Measurements from ENCODE around the gene DBNDD1.
"Not testable (repeated sequence)": the region's sequence is repeated elsewhere in the genome, so short reads cannot be mapped to it uniquely, and the experiment has no call there.

Gene DBNDD1

GRCh38 chr16:89986600-89986999, 32.7 kb downstream of the DBNDD1 start:
- DNase-seq: no peak

DNA sequence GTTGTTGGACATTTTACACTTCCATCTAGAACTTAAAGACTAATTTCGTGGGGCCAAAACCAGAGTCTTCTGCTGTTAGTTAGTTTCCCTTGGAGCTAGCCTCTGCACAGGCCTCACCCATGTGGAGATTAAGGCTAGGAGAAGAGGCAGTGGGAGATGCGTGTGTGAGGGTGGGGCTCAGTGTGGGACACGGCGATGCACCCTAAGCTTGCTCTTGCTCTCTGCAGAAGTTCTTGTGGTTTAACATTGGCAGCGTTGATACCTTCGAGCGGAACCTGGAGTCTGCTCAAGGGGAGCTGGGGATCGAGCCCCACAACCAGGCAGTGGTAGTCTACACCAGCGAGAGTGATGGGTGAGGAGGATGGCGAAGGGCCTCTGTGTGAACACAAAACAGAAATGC, 34.0 kb downstream of the DBNDD1 start:
- no peak for DNase-seq

GRCh38 chr16:89984216-89984615, 35.0 kb downstream of the DBNDD1 start:
- no peak for DNase-seq

DNA sequence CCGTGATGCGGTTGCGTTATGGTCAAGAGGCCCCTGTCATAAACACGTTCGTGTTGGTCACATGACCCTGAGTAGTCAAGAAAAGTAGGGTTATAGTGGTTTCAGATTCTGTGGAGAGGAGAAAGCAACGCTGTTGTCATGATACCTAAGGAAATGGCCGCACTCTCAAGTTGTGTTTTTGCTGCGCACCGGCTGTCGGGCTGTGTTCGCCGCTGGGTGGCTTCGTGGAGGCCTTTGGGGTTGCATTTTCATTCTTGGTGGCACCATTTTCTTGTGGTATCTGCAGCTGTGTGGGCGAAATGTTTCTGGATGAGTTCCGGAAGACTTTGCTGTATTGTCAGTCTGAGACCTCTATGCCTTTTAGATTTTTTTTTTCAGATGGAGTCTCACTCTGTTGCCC, 35.7 kb downstream of the DBNDD1 start:
- no peak for DNase-seq

GRCh38 chr16:89982318-89982717, 36.9 kb downstream of the DBNDD1 start:
- no peak for DNase-seq

DNA sequence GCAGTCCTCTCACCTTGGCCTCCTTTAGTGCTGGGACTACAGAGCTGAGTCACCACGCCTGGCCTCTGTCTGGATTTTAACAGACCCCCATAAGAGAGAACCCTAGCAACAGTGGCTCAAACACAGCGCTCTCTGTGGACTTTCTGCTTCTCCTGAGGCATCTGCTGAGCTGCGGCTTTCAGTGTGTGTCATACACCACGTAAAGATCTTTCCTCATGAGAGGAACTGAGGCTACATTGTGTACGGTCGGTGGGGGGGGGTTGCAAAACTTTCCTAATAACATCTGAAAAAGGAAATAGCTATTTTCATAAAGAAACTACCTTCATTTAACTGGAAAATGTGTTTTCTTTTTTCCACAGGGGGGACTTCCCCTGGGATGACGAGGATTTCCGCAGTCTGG, 37.8 kb downstream of the DBNDD1 start:
- DNase-seq: no peak

- DNase-seq: no peak
Measured at GRCh38 chr16:89974870-89975269, 44.4 kb downstream of the DBNDD1 start.

- DNase-seq: no peak
Measured at GRCh38 chr16:89973654-89974335, 45.5 kb downstream of the DBNDD1 start.

- no peak for DNase-seq
Measured at GRCh38 chr16:89973235-89973634, 46.0 kb downstream of the DBNDD1 start.

DNA sequence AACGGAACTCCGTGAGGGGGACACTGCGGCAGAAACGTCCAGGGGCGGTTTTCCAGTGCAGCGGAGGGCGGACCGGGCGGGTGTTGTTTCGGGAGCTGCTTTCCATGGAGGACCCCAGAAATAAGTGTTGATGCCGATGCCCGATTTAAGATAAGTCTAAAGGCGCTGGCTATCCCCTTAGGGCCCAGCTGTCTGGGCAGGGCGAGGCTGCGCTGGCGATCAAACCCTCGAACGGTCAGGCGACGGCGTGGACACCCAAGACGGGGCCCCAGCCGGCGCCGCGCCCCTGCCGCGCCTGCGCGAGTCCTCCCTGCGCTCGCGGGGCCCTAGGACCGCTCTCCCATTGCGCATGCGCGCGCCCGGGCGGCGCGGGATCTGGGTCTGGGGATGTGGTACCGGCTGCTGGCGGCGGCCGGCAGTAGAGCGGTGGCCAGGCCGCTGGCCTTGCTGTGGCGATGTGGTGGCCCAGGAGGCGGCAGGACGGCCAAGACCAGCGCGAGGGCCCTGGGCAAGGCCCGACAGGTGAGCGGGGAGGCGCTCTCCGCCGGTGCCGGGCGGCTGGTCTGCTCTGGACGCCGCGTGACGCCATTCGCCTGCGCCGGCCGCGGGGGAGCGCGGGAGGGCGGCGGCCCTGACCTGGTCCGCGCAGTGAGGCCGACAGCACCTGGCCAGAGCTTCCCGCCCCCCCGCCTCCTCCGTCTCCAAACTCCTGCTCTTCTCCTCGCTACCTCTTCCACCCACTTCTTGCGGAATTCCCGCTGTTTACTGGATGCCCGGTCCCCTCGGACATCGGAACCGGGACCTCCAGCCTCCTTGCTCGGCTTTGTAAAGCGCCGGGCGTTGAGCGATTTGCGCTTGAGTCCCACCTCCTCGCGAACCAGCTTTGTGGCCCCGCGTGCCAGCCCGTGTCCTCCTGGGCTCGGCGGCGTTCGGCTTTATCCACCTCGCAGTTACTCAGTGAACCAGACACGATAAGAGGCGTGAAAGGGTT, 46.7 kb downstream of the DBNDD1 start:
- DNase-seq: peak; percentile 76

GRCh38 chr16:89971495-89972243, 47.6 kb downstream of the DBNDD1 start:
- DNase-seq: no peak

DNA sequence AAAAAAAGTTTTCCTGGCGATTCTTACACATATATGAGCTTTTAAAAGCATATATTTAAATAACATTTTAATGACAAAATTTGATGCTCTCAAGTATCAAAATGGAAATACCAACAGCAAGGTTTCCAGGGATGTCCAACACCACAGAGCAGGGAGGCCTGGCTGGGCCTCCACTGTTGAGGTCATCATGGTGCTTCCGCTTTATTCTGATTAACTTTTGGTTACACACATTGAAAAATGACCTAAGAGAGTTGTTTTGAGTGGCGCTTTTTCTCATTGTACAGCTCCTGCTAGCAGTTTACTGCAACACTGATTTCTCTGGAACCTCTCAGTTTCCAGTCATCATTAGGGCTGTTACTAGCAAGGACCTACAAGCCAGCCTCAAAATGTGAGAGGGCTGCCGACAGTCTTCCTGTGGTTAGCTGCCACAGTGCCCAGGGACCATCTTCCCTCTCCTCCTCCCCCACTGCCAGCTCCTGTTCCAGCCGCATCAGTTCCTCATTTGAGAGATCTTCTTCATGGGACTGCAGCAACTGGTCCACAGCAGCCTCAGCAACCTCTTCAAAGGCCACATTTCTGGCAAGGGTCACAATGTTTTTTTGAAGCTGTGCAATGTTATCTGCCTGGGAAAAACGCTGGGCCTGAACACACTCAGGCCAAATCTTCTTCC, 49.4 kb downstream of the DBNDD1 start:
- no peak for DNase-seq

GRCh38 chr16:89968074-89968473, 51.2 kb downstream of the DBNDD1 start:
- not testable (repeated sequence) for DNase-seq

- not testable (repeated sequence) for DNase-seq
Measured at GRCh38 chr16:89967436-89967835, 51.8 kb downstream of the DBNDD1 start.

GRCh38 chr16:89966756-89967155, 52.5 kb downstream of the DBNDD1 start:
- no peak for DNase-seq

DNA sequence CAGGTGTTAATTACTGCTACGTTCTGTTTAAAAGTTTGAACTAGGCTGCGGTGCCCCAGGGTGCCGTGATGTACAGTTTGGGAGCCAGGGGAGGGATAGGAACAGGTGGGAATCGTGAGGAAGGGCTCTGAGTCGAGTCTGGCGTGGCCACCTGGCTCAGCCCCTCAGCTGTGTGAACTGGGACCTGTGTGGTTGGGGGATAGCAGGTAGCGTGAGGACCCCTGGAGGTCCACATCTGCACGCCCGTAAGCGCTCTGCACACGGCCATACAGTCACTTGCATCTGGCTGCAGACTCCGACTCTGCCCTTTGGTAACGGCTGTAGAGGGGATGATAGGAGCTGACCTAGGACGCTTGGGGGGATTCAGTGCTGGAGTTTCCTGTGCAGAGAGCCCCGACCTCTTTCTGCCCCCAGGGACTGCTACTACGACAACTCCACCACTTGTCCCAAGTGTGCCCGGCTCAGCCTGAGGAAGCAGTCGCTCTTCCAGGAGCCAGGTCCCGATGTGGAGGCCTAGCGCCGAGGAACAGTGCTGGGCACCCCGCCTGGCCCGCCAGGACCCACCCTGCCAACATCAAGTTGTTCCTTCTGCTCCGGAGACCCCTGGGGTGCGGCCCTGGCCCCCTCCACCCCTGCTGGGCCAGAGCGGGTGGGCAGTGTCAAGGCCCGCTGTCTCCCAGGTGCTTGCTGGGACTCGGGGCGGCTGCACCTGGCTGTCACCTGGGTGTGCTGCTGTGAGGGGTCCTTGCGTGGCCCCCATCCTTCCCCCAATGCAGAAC, 53.6 kb downstream of the DBNDD1 start:
- no peak for DNase-seq

DNA sequence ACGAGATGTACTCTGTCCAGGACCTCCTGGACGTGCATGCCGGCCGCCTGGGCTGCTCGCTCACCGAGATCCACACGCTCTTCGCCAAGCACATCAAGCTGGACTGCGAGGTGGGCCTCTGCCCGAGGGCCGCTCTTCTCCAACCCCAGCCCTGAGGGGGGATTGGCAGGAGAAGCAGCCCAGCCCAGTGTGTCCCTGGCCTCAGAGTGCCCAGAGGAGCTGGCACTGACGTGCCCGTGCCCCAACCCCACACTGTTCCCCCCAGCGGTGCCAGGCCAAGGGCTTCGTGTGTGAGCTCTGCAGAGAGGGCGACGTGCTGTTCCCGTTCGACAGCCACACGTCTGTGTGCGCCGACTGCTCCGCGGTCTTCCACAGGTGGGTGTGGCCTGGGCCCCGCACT, 55.1 kb downstream of the DBNDD1 start:
- DNase-seq: no peak

- no peak for DNase-seq
Measured at GRCh38 chr16:89962754-89963498, 56.3 kb downstream of the DBNDD1 start.

DNA sequence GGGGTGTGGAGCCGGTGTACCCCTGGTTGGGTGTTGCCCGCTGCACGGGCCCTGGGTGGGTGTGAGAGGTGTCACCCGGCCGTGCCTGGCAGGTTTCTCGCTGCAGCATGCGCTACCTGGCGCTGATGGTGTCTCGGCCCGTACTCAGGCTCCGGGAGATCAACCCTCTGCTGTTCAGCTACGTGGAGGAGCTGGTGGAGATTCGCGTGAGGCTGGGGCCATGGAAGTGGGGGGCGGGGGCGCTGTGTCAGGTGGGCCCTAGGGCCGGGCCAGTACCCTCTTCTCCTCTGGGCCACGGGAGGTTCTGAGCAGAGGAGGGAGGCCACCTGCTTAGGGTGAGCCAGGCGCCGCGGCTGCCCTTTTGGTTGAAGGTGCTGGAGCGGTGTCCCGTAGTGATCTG, 57.3 kb downstream of the DBNDD1 start:
- no peak for DNase-seq

DNA sequence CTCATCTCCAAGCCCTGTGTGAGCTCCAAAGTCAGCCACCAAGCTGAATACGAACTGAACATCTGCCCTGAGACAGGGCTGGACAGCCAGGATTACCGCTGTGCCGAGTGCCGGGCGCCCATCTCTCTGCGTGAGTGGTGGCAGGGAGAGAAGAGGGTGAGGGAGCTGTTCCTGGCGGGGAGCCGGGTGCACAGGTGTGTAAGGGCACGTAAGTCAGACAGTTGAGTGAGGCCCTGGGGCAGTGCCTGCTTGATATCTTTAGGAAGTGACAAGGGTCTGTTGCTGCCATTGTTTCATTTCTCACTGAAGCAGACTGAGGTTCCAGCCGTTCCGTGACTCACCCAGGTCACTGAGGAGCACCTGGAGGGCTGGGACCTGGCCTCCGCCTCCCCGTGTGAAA, 58.3 kb downstream of the DBNDD1 start:
- DNase-seq: no peak

GRCh38 chr16:89958596-89958995, 60.7 kb downstream of the DBNDD1 start:
- no peak for DNase-seq

Measured in kidney glomerular epithelial cell (primary cell).